OCI-LY1 (cell line): ENCODE data around the gene CHCHD4.

Experiments used
- H2AFZ ChIP-seq: fragments of 200-600 bp; sonication (generic), shearing (Covaris generic); 2 replicates; pipeline ENCODE4 v1.6.0; 2014; ENCODE audit warnings: antibody characterized with exemption, mild to moderate bottlenecking, low read length
- H3F3A ChIP-seq: fragments of 200-600 bp; sonication (generic), shearing (Covaris generic); 2 replicates; pipeline ENCODE4 v1.6.0; 2014; ENCODE audit warnings: mild to moderate bottlenecking, antibody characterized with exemption, low read length, moderate library complexity; ENCODE audit not compliant: insufficient read depth
- H3K27ac ChIP-seq: fragments of 200-600 bp; sonication (generic); 2 replicates; pipeline ENCODE4 v1.5.1; 2014; ENCODE audit warnings: low read length, mixed run types, mild to moderate bottlenecking, low read depth; ENCODE audit not compliant: poor library complexity, severe bottlenecking
- H3K27me3 ChIP-seq: fragments of 200-600 bp; sonication (generic); 2 replicates; pipeline ENCODE4 v1.6.0; 2014; ENCODE audit warnings: antibody characterized with exemption, mild to moderate bottlenecking, low read length, moderate library complexity; ENCODE audit not compliant: insufficient read depth
- H3K36me3 ChIP-seq: fragments of 200-600 bp; sonication (generic); 2 replicates; pipeline ENCODE4 v1.6.1; 2014; ENCODE audit warnings: mild to moderate bottlenecking, antibody characterized with exemption, low read length, moderate library complexity, mixed read lengths; ENCODE audit not compliant: insufficient read depth
- H3K4me1 ChIP-seq: fragments of 200-600 bp; sonication (generic); 2 replicates; pipeline ENCODE4 v1.5.1; 2014; ENCODE audit warnings: mild to moderate bottlenecking, low read length, moderate library complexity; ENCODE audit not compliant: insufficient read depth, severe bottlenecking
- H3K4me2 ChIP-seq: fragments of 200-600 bp; sonication (generic), shearing (Covaris generic); 2 replicates; pipeline ENCODE4 v1.6.1; 2014; ENCODE audit warnings: low read length
- H3K4me3 ChIP-seq: fragments of 200-600 bp; sonication (generic); 2 replicates; pipeline ENCODE4 v1.5.1; 2014; ENCODE audit warnings: low read length, low read depth, mild to moderate bottlenecking, mixed read lengths; ENCODE audit not compliant: poor library complexity, severe bottlenecking
- H3K79me2 ChIP-seq: fragments of 200-600 bp; shearing (Covaris generic); 2 replicates; pipeline ENCODE4 v1.6.1; 2016; ENCODE audit warnings: mixed run types, low read length, mixed read lengths; ENCODE audit not compliant: insufficient read depth
- H3K9ac ChIP-seq: fragments of 200-600 bp; sonication (generic), shearing (Covaris generic); 2 replicates; pipeline ENCODE4 v1.6.1; 2014; ENCODE audit warnings: mild to moderate bottlenecking, low read length, mixed read lengths
- H3K9me2 ChIP-seq: fragments of 200-600 bp; sonication (generic), shearing (Covaris generic); 2 replicates; pipeline ENCODE4 v1.6.1; 2014; ENCODE audit warnings: low read depth, mild to moderate bottlenecking, low read length, mixed read lengths
- H3K9me3 ChIP-seq: fragments of 200-600 bp; shearing (Covaris generic); 2 replicates; pipeline ENCODE4 v1.6.1; 2014; ENCODE audit warnings: low read length, mixed read lengths
- H4K20me1 ChIP-seq: fragments of 200-600 bp; sonication (generic), shearing (Covaris generic); 2 replicates; pipeline ENCODE4 v1.6.0; 2016; ENCODE audit warnings: mild to moderate bottlenecking, low read length; ENCODE audit not compliant: insufficient read depth
- CTCF ChIP-seq: fragments of 200-600 bp; sonication (generic), shearing (Covaris generic); IDR thresholded peaks from 2 replicates; pipeline ENCODE4 v1.5.1; 2017; ENCODE audit warnings: mild to moderate bottlenecking, antibody characterized with exemption, low read length, moderate library complexity, mixed read lengths
- EZH2 ChIP-seq: fragments of 200-600 bp; sonication (generic), shearing (Covaris generic); IDR thresholded peaks from 2 replicates; pipeline ENCODE4 v1.8.0; 2017; ENCODE audit warnings: borderline replicate concordance, mixed run types, mild to moderate bottlenecking, antibody characterized with exemption, low read length, moderate library complexity, mixed read lengths

CHCHD4 gene

GRCh38 chr3:14133876-14134275, 9.2 kb upstream of the CHCHD4 start:
- H2AFZ ChIP-seq: no peak overlapping the region

GRCh38 chr3:14133188-14133800, 8.6 kb upstream of the CHCHD4 start:
- no peaks in the 10 kb centered on the region for H3K27me3 ChIP-seq
- H3K9me2 ChIP-seq: no peaks in the 10 kb centered on the region
- no peak overlapping the region for H3K9ac ChIP-seq
- H4K20me1 ChIP-seq: no peaks in the 10 kb centered on the region
- H3K36me3 ChIP-seq: peaks cover 66% of the 10 kb centered on the region
- no peak for TF ChIP-seq CTCF
- no peak overlapping the region for H3K4me2 ChIP-seq
- H3K4me1 ChIP-seq: no peaks in the 10 kb centered on the region
- no peaks in the 10 kb centered on the region for H3F3A ChIP-seq
- no peak overlapping the region for H2AFZ ChIP-seq
- no peak overlapping the region for H3K4me3 ChIP-seq
- H3K9me3 ChIP-seq: no peaks in the 10 kb centered on the region
- H3K79me2 ChIP-seq: no peaks in the 10 kb centered on the region
- H3K27ac ChIP-seq: no peak overlapping the region

More at GRCh38 chr3:14133876-14134275, 9.2 kb upstream of the CHCHD4 start:
- Histone ChIP-seq H4K20me1 (no peaks in the 10 kb centered on the region), H3K79me2 (no peaks in the 10 kb centered on the region), H3K9ac (no peak overlapping the region), H3K36me3 (peaks cover 61% of the 10 kb centered on the region), H3K4me3 (no peak overlapping the region), H3K27ac (no peak overlapping the region), H3K4me1 (no peaks in the 10 kb centered on the region), H3K27me3 (no peaks in the 10 kb centered on the region), H3K4me2 (no peak overlapping the region), H3K9me3 (no peaks in the 10 kb centered on the region), H3K9me2 (no peaks in the 10 kb centered on the region), H3F3A (no peaks in the 10 kb centered on the region)
- no peak for TF ChIP-seq EZH2
- no peak for TF ChIP-seq CTCF

GRCh38 chr3:14132689-14133088, 8.0 kb upstream of the CHCHD4 start:
- H3F3A ChIP-seq: no peaks in the 10 kb centered on the region
- no peaks in the 10 kb centered on the region for H3K79me2 ChIP-seq
- no peak overlapping the region for H2AFZ ChIP-seq
- H3K27me3 ChIP-seq: no peaks in the 10 kb centered on the region
- TF ChIP-seq EZH2 (no peak), CTCF (no peak)
- H3K9me2 ChIP-seq: no peaks in the 10 kb centered on the region
- H3K4me1 ChIP-seq: no peaks in the 10 kb centered on the region
- H3K4me3 ChIP-seq: no peak overlapping the region
- H3K9ac ChIP-seq: no peak overlapping the region
- peaks cover 68% of the 10 kb centered on the region for H3K36me3 ChIP-seq
- no peak overlapping the region for H3K27ac ChIP-seq
- no peaks in the 10 kb centered on the region for H4K20me1 ChIP-seq
- H3K9me3 ChIP-seq: no peaks in the 10 kb centered on the region
- no peak overlapping the region for H3K4me2 ChIP-seq
